ENCODE data around the gene SNRPB. TPM values are rescaled to one million over a fixed set of nuclear protein-coding genes. Genes with fewer than 3 reads are reported as not detected.

Gene SNRPB
- total RNA-seq, 1 donor: 182 TPM

DNA sequence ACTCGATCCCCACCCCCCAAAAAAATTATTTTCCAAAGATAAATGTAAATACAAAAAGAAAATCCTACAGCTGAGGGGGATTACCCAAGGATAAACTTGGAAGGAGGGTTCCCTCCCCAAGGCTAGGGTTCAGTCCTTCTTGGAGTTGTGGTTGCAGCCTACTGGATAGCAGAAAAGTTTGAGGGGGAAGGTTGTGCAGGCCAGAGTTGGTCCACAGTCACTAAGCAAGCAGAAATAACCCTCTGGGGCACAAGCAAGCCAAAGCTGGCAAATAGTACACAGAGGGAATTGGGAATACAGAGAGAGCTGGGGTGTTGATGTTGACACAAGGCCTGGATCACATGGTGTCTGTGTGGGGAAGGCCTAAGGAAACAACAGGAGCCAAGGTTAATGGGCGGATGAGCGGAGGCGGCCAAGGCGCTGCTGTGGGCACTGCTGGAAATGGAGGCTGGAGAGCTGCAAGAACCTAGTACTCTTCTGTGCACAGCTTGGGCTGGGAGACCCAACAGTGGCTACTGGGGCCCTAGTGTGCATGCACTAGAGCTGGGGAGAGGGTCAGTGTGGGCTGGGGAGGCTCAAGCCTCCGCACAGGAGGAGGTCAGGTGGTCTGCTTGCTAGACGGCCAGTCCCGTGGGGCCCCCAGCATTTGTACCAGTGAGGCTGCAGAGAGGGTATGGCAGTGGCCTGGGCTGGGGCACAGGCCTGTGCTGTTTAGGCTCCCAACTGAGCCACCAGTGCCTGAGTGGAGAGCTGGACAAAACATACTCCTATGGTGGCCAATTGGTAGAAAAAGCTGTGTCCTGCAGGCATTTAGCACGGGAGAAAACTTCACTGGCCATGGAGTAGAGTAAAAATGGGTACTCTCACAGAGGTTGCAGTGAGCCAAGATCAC lies 5.5 kb upstream of the SNRPB start:
- no peak for DNase-seq (ENCODE audit: low read depth in 2 of 3, low spot score in 2 of 3)

DNA sequence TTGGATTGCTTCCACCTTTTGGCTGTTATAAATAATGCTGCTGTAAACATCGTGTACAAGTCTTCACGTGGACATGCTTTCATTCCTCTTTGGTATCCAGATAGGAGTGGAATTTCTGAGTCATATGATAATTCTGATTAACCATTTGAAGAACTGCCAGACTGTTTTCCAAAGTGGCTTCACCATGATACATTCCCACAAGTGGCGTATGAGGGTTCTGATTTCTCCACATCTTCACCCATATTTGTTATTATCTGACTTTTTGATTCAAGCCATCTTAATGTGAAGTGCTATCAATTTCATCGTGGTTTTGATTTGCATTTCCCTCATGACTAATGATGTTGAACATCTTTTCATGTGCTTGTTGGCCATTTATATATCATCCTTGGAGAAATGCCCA lies 2.9 kb upstream of the SNRPB start:
- no peak for DNase-seq (ENCODE audit: low read depth in 2 of 3, low spot score in 2 of 3)

DNA sequence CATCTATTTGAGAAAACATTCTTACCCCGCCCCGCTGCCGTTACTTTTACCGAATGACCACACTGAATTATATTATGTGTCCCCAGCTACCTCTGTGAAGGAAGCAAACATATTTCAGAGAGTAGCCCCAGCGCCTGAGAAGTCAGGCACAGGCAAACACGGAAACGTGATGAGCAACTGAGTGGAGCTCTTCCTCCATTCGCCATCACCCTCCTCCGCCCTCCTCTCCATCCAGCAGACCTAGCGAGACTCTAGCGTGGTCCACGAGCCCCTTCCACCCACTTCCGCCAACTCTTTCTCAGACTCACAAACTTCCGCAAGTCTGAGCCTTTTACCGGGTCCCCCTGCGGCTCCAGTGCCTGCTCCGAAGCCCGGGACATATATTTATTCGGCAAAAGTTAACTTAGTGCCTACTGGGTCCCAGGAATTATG lies 582 bp downstream of the SNRPB start:
- peak; percentile 30 to 74 (median 66) for DNase-seq (ENCODE audit: low read depth in 2 of 3, low spot score in 2 of 3)

DNA sequence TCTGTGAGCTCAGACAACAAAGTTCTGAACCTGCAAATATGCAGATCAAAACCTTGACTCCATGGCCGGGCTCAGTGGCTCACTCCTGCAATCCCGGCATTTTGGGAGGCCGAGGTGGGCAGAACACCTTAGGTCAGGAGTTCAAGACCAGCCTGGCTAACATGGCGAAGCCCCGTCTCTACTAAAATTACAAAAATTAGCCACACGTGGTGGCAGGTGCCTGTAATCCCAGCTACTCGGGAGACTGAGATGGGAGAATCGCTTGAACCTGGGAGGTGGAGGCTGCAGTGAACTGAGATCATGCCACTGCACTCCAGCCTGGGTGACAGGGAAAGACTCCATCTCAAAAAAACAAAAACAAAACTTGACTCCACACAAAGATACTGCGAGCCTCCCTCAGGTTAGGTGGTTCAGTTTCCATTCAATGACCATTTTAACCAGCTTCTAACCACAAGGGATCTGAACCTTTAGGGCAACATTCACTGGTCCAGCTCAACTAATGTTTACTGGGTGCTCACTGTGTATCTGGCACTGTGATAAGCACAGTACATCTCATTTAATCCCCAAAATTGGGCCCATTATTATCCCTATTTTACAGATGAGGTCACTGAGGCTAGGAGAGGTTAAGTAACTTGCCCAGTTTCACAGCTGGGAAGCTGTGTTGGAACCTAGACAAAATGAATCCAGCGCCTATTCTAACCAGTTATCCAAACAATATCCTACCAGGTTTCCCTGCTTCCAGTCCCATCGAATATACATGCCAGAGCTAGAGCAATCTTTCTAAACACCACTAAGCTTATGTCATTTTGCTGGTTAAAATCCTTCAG lies 1.8 kb downstream of the SNRPB start:
- DNase-seq (ENCODE audit: low read depth in 2 of 3, low spot score in 2 of 3): no peak

DNA sequence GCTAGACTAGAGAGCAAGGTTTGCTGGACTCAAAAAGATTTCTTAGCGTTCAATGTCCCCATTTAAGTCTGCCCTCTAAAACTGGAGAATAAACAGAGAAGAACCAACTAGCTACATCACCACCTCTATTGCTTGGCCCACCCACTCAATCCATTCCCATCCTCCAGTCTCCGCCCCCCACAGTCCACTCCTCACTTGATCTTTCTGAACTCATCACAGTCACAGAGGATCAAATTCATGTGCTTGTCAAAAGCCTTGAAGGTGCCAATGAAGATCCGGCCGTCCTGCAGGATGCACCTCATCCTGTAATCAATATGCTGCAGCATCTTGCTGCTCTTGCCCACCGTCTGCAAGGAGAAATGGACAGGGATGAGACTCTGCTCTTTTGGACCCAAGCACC lies 3.2 kb downstream of the SNRPB start:
- no peak for DNase-seq (ENCODE audit: low read depth in 2 of 3, low spot score in 2 of 3)

DNA sequence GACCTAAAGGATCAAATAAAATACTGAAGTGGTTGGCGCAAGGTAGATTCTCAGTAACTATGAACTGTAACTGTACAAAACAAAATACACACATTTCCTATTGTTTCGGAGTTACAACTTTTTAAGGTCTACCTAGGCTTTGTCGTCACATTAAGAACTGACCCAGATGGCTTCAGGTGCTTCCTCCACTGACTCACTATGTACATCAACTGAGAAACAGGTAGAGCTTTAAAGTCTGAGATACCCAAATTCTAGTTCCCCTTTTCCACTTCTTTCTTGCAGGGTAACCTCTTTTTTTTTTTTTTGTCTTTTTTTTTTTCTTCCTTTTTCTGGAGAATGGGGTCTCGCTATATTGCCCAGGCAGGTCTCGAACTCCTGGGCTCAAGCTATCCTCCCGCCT lies 5.5 kb downstream of the SNRPB start:
- no peak for DNase-seq (ENCODE audit: low read depth in 2 of 3, low spot score in 2 of 3)

DNA sequence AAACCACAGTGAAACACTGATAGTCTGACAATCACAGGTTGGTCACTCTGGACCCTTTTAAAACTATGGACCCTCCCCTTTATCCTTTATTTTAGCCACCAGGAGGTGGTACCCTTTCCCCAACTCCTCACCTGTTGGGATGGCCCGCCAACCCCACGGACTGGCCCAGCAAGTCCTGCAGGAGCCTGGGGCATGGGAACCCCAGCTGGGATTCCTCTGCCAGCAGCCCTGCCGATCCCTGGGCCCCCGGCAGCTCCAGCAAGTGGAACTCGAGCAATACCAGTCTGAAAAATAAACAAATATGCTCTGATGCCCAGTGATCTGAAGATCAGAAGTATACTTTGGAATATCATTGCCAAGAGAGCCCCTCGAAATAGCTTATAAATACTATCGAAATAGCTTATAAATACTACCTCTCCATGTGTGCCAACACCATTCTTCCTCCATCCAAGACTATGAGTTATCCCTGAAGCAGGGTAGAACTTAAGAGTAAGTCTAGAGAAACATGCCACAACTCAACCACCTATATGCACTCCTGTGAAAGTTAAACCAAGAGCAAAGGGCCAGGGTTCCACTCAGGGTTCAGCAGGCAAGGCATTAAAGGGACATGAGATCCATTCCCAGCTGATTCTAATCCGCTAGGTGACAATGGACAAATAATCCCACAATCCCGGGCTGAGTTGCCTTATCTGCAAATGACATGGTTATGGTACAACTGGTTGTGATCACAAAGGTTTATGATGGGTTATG lies 6.8 kb downstream of the SNRPB start:
- DNase-seq (ENCODE audit: low read depth in 2 of 3, low spot score in 2 of 3): no peak

DNA sequence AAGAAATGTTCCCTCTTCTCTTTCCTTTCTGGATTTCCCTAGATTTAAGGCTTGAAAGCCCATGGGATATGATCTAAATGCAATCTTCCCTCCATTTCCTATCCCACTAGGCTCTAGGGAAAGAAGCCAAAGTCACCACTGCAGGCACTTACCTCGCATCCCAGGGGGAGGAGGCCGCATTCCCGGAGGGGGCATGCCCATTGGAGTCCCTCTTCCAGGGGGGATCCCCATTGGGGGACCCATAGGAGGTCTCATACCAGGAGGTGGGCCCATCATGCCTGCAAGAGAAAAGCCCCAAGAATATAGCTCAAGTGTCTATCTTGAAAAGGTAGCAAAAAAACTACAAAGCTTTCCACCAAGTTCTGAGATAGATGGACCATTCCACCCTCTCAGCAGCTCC lies 8.1 kb downstream of the SNRPB start:
- no peak for DNase-seq (ENCODE audit: low read depth in 2 of 3, low spot score in 2 of 3)

DNA sequence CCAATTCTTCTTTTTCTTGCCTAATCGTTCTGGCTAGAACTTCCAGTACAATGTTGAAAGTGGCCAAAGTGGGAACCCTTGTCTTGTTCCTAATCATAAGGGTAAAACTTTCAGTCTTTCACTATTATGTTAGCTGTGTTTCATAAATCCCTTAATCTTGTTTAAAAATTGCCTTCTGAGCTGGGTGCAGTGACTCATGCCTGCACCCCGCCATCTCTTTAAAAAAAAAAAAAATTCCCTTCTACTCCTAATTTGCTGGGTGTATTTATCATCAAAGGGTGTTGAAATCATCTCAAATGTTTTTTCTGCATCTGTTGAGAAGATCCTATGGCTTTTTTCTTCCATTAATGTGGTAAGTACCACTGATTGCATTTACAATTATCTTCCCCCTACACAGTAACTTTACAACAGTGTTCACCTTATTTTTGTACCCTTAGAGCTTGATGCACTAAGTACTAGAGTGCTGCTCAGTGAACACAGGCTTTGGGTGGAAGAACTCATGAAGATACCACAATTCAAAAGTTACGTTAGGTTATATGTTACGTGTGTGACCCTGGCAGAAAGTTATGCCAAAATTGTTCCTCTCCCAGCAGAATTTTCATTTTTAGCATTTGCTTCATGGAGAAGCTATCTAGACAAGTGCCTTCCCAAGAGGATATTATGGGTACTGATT lies 9.7 kb downstream of the SNRPB start:
- DNase-seq (ENCODE audit: low read depth in 2 of 3, low spot score in 2 of 3): no peak

DNA sequence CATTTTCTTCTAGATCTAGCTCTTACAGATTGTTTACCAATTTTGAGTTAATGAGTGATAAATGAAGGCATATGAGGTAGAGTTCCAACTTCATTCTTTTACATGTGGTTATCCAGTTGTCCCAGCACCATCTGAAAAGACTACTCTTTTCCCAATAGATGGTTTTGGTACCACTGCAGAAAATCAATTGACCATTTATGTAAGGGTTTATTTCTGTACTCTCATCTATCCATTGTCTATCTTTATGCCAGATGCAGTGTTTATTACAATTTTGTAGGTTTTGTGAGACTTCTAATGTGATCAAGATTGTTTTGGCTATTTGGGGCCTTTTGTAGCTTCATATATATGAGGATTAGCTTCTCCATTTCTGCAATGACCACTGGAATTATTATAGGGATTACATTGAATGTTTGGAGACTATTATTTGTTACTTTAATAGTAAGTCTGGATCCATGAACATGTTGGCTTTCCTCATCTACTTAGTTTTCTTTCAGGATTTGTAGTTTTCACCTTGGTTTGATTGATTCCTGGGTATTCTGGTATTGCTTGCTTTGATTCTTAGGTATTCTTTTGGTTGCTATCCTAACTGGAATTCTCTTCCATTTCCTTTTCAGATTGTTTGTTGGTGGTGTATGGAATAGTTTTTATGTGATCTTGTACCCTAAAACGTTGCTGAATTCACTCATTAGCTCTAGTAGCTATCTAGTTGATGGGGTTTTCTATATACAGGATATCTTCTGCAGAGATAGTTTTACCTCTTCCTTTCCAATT lies 10.4 kb downstream of the SNRPB start:
- DNase-seq (ENCODE audit: low read depth in 2 of 3, low spot score in 2 of 3): no peak

DNA sequence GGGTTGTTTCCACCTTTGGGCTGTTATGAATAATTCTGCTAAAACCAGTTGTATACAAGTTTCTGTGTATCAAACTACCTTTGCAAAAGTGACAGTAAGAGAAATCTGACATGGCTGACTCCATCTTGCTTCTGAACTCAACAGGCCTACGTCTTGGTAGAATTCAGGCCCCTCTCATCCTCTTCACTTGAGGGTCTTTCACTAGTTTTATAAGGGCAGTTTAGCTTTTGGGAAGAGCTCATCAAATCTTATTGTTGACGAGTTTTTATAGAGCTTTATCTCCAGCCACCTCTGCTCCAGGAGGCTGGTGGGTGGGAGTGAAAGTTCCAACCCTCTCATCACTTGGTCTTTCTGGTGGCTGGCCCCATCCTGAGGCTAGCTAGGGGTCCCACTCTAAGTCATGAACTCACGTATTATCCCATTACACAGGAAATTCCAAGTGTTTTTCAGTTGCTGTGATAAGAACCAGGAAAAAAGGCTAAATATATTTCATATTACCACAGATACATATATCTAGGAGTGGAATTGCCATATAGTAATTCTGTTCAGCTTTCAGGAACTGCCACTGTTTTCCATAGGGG lies 11.6 kb downstream of the SNRPB start:
- DNase-seq (ENCODE audit: low read depth in 2 of 3, low spot score in 2 of 3): no peak

DNA sequence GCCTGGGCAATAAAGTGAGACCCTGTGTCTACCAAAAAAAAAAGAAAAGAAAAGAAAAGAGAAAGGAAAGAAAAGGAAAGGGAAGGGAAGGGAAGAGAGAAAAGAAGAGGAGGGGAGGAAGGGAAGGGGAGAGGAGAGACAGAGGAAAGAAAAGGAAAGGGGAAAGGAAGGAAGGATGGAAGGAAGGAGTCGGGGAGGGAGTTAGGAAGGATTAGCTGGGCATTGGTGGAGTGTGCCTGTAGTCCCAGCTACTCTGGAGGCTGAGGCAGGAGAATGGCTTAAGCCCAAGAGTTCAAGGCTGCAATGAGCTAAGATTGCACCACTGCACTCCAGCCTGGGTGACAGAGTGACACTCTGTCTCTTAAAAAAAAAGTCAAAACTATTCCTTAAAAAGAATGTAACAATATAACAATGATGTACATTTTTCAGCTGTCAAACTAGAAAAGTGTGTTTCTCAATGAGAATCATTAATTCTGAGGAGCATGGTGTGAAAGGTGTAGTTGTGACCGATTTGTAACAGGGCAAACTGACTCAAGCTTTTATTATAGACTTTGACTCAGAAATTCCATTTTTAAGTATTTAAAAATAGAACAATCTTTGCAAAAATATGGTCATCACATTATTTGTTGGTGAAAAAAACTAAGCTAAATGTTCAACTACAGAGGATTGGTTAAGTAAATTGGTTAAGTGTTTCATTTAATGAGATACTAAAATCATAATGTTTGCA lies 14.7 kb downstream of the SNRPB start:
- no peak for DNase-seq (ENCODE audit: low read depth in 2 of 3, low spot score in 2 of 3)

DNA sequence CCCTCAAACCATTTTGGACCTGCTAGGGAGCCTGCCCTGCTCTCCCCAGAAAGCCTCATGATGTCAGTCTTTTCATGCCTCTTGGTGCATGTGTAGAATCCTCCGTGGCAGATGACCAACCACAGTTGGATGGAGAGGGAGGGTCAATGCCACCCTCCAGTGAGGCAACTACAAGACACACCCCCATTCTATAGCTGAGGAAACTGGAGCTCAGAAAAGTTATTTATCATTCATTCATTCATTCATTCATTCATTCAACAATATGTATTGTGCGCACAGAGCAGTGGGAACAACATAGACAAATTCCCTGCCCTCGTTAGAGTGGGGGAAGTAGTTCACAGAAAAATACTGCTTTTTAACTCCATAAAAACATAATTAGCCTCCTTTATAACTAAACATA lies 16.8 kb downstream of the SNRPB start:
- no peak for DNase-seq (ENCODE audit: low read depth in 2 of 3, low spot score in 2 of 3)

DNA sequence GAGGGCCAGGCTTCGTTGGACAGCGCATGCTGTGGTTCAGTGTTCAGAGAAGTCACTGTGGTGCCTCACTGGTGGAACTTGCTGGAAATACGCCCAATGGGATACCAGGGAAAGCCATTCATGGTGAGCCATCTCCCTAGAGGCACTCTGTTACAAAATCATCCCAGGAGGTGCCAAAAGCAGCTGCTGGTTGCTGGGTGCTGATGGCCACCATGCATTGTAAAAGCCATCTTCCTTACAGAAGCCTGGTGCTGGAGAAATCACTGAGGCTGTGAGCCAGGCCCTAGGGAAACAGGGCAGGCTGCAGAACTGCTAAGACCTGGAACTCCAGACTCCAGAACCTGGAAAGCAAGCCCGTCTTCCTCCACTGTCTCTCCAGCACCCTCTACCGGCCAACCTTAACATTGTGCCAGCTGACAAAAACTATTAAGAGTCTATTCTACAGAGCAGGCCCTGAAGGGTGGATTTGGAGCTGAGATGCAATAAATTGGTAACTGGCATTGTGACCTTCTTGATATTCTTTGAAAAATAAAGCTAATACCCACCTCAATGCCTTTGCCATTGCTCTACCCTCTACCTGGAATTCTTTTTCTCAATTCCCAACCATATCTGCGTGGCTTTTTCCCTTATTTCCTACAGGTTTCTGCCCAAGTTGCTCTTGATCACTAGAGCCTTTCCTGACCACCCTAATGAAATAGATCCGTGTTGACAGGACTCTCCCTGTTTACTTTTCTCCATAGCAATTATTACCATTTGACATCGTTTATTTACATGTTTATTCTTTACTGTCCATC lies 18.5 kb downstream of the SNRPB start:
- DNase-seq (ENCODE audit: low read depth in 2 of 3, low spot score in 2 of 3): peak in 2 of 3 donors; percentile 55 to 71

DNA sequence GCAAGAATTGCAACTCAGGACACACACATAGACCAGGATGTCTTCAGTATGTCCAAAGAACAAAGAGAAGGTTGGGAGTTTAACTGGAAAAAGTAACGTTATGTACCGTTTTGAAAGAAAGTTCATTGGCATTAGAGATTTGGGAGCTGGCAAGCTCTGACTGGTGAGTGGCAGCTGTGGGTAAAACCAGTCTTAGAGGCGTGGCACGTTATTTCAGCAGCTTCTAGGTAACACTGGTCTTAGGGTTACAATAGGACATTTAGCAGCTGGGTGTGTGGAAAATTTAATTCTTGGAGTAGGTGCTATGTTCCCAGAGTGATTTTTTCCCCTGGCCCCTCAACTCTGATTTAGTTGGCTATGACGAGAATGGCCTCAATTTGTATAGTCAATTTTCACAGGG lies 19.2 kb downstream of the SNRPB start:
- no peak for DNase-seq (ENCODE audit: low read depth in 2 of 3, low spot score in 2 of 3)

DNA sequence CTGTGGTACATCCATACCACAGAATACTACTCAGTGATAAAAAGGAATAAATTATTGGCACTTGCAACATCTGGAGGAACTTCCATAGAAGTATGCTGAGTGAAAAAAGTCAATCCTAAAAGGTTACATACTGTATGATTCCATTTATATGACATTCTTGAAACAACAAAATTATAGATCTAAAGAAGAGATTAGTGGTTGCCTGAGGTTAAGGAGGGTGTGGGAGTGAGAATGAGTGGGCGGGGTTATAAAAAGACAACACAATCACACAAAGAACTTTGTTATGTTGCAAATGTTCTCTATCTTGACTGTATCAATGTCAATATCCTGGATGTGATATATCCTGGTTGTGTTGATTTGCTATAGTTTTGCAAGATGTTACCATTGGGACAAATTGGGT lies 21.2 kb downstream of the SNRPB start:
- DNase-seq (ENCODE audit: low read depth in 2 of 3, low spot score in 2 of 3): no peak

DNA sequence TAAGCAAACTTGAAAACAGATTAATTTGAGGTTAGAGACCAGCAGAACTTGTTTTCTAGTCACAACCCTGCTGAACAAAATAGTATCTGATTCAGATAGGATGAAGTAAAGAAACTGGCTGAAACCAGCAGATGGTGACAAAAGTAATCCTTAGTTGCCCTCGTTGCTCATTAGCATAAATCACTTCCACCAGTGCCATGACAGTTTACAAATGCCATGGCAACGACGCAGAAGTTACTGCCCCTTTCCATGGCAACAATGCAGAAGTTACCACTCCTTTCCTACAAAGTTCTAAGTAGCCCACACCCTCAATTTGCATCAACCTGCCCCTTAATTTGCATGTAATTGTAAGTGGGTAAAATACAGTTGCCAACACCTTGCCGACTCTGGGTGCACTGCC lies 23.7 kb downstream of the SNRPB start:
- peak in 2 of 3 donors; percentile 23 to 42 for DNase-seq (ENCODE audit: low read depth in 2 of 3, low spot score in 2 of 3)

DNA sequence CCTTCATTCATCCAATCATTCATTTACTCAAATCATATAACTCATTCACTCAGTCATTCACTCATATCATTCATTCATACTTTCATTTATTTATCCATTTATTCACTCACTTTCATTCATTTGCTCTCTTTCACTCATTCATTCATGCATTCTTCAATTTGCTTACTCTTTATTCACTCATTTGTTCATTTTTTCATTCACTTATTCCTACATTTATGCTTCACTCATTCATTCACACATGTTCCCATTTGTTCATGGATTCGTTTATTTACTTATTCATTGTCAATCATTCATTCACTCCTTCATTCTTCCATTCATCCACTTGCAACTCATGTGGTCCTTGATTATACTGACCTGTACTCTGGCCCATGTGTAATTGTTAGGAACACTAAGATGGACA lies 39.4 kb downstream of the SNRPB start:
- DNase-seq (ENCODE audit: low read depth in 2 of 3, low spot score in 2 of 3): no peak
